Natural killer cell (primary cell): ENCODE data around the gene MZF1. TPM values are rescaled to one million over a fixed set of nuclear protein-coding genes. Genes with fewer than 3 reads are reported as not detected.

Experiments used
- ATAC-seq, 3 donors: fragments of 150-1000 bp in 2 of 3; fragments of 200-7000 bp in 1 of 3; cut with Tn5 transposase; 1 replicate in 1 of 3; 2 replicates in 2 of 3; pipeline ENCODE4 v1.10.0; 2021; ENCODE audit warnings: mild to moderate bottlenecking in 2 of 3, moderate library complexity in 2 of 3
- DNase-seq, 2 donors: peaks; one replicate each; pipeline versions ENCODE4 v3.0.0 to v3.0.0-alpha.2; 2013 to 2021; ENCODE audit warnings: mixed read lengths in 1 of 2
- H3K27ac ChIP-seq: one replicate; pipeline ENCODE4 v1.5.1; 2013; ENCODE audit warnings: mild to moderate bottlenecking, low read length
- H3K27me3 ChIP-seq: one replicate; pipeline ENCODE4 v1.6.1; 2013; ENCODE audit warnings: low read length; ENCODE audit not compliant: control insufficient read depth, insufficient read depth
- H3K36me3 ChIP-seq: one replicate; pipeline ENCODE4 v1.6.1; 2013; ENCODE audit warnings: low read length; ENCODE audit not compliant: control insufficient read depth, insufficient read depth
- H3K4me1 ChIP-seq: one replicate; pipeline ENCODE4 v1.6.1; 2013; ENCODE audit warnings: low read length; ENCODE audit not compliant: control insufficient read depth, insufficient read depth
- H3K4me3 ChIP-seq: one replicate; pipeline ENCODE4 v1.5.1; 2013; ENCODE audit warnings: low read length
- H3K9me3 ChIP-seq: one replicate; pipeline ENCODE4 v1.6.1; 2013; ENCODE audit warnings: low read length; ENCODE audit not compliant: control insufficient read depth, insufficient read depth
- H3K27ac Mint-ChIP-seq, 2 donors: one replicate each; pipeline ENCODE4 v1.8.0; 2022; ENCODE audit warnings: mild to moderate bottlenecking in 2 of 2, mixed read lengths in 2 of 2, moderate library complexity in 1 of 2
- H3K27me3 Mint-ChIP-seq, 2 donors: one replicate each; pipeline ENCODE4 v1.8.0; 2022; ENCODE audit warnings: low read depth in 2 of 2, mixed read lengths in 2 of 2
- H3K36me3 Mint-ChIP-seq: one replicate; pipeline ENCODE4 v1.8.0; 2022; ENCODE audit warnings: mixed read lengths
- H3K4me1 Mint-ChIP-seq, 2 donors: one replicate each; pipeline ENCODE4 v1.8.0; 2022; ENCODE audit warnings: mixed read lengths in 2 of 2
- H3K4me3 Mint-ChIP-seq: one replicate; pipeline ENCODE4 v1.8.0; 2022; ENCODE audit warnings: mild to moderate bottlenecking, moderate library complexity, mixed read lengths
- H3K9me3 Mint-ChIP-seq, 2 donors: one replicate each; pipeline ENCODE4 v1.8.0; 2022; ENCODE audit warnings: mixed read lengths in 2 of 2
- WGBS: methylation state at CpG from one replicate; pipeline ENCODE4 v1.1.7; 2013; ENCODE audit warnings: missing lambda C conversion rate; ENCODE audit not compliant: insufficient coverage; 5-methylcytosine and 5-hydroxymethylcytosine counted together
- intact Hi-C: fragments of 100-400 bp; cut with micrococcal nuclease; formaldehyde crosslinking; loops from one replicate; pipeline ENCODE4 v1.14.2; 2022
- total RNA-seq, 4 donors: library from RNA; stranded (reverse); fragments of 120-200 nt in 1 of 4; gene quantifications; one replicate each; pipeline versions ENCODE4 v1.2.3 to v1.2.4, GENCODE V29; 2013 to 2022
- TF ChIP-seq, protein P1 (sequence below): fragments of 200-600 bp; IDR thresholded peaks from one replicate; pipeline ENCODE4 v1.8.0; 2022; ENCODE audit warnings: antibody characterized with exemption

Gene MZF1
- total RNA-seq, 3 donors from 2014 or later (not counting 1 experiment from before 2014, with no cell fraction given): 24.9 to 40.1 (median 37.3) TPM

GRCh38 chr19:58571575-58571947, 1.6 kb downstream of the MZF1 start:
- DNase-seq: no peak

DNA sequence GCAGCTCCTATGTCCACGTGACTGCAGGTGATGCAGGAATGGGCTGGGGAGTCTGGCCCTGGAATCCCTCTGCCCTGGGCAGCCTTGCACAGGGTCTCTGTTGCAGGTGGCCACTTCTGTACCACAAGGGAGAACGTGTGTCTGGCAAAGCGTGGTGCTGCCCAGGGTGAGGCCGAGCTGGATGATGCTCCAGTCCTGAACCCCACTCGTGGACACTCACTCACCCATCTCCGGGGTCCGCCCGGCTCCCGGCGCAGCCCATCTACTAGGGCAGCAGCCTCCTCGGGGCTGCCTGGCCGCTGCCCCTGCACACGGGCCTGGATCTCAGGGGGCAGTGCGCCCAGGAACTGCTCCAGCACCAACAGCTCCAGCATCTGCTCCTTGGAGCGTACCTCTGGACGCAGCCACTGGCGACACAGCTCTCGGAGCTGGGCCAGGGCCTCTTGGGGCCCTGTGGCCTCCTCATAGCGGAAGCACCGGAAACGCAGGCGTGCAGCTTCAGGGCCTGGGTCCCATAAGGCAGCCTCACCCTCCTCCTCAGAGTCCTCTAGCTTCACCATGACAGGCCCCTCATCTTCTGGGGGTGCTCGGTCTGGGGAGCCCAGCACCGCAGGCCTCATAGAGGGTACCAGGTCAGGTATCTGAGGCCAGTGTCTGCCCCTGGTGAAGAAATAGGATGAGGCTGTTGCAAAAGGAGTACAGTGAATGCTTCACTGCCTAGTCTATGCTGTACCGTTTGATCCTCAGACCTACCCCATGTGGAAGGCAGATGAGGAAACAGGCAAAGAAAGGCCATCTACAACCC, 2.2 kb downstream of the MZF1 start:
- peak in 1 of 2 donors; percentile 15 for DNase-seq
- no peak overlapping the region for H3K4me3 Mint-ChIP-seq

More at GRCh38 chr19:58571575-58571947, 1.6 kb downstream of the MZF1 start:
- ATAC-seq: no peak
- H3K27me3 Mint-ChIP-seq: no peaks in the 10 kb centered on the region
- Histone ChIP-seq H3K27ac (no peak overlapping the region), H3K4me1 (peaks cover 38% of the 10 kb centered on the region), H3K4me3 (no peak overlapping the region), H3K36me3 (peaks cover 4% of the 10 kb centered on the region), H3K27me3 (no peaks in the 10 kb centered on the region), H3K9me3 (no peaks in the 10 kb centered on the region)
- H3K4me3 Mint-ChIP-seq: peak overlapping the region; percentile 98
- TF ChIP-seq, protein P1, sequence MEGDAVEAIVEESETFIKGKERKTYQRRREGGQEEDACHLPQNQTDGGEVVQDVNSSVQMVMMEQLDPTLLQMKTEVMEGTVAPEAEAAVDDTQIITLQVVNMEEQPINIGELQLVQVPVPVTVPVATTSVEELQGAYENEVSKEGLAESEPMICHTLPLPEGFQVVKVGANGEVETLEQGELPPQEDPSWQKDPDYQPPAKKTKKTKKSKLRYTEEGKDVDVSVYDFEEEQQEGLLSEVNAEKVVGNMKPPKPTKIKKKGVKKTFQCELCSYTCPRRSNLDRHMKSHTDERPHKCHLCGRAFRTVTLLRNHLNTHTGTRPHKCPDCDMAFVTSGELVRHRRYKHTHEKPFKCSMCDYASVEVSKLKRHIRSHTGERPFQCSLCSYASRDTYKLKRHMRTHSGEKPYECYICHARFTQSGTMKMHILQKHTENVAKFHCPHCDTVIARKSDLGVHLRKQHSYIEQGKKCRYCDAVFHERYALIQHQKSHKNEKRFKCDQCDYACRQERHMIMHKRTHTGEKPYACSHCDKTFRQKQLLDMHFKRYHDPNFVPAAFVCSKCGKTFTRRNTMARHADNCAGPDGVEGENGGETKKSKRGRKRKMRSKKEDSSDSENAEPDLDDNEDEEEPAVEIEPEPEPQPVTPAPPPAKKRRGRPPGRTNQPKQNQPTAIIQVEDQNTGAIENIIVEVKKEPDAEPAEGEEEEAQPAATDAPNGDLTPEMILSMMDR: no peak
- peak overlapping the region; percentile 99 for H3K27ac Mint-ChIP-seq
- peaks cover 33 to 45% of the 10 kb centered on the region in 2 donors for H3K4me1 Mint-ChIP-seq
- peaks cover 0 to 6% of the 10 kb centered on the region in 2 donors for H3K9me3 Mint-ChIP-seq
- no peaks in the 10 kb centered on the region for H3K36me3 Mint-ChIP-seq
- intact Hi-C loops: no loop called here
- 97% methylated on average over 8 of the region's 8 CpGs for WGBS

GRCh38 chr19:58569943-58570670, 3.0 kb downstream of the MZF1 start:
- H3K27me3 ChIP-seq: no peaks in the 10 kb centered on the region
- peaks cover 23 to 35% of the 10 kb centered on the region in 2 donors for H3K4me1 Mint-ChIP-seq
- peaks cover 4% of the 10 kb centered on the region for H3K36me3 ChIP-seq
- ATAC-seq: no peak
- H3K4me3 Mint-ChIP-seq: no peak overlapping the region
- no peaks in the 10 kb centered on the region for H3K27me3 Mint-ChIP-seq
- H3K4me1 ChIP-seq: peaks cover 29% of the 10 kb centered on the region
- peaks cover 0 to 6% of the 10 kb centered on the region in 2 donors for H3K9me3 Mint-ChIP-seq
- no peak overlapping the region for H3K27ac Mint-ChIP-seq
- H3K4me3 ChIP-seq: no peak overlapping the region
- intact Hi-C loops: no loop called here
- 87% methylated on average over 7 of the region's 8 CpGs for WGBS
- TF ChIP-seq, protein P1: no peak
- DNase-seq: peak in 1 of 2 donors; percentile 15
- H3K9me3 ChIP-seq: no peaks in the 10 kb centered on the region
- H3K36me3 Mint-ChIP-seq: no peaks in the 10 kb centered on the region
- no peak overlapping the region for H3K27ac ChIP-seq

More for the DNA sequence above, 2.2 kb downstream of the MZF1 start:
- no peak overlapping the region for H3K27ac ChIP-seq
- H3K4me1 Mint-ChIP-seq: peaks cover 32 to 43% of the 10 kb centered on the region in 2 donors
- no peaks in the 10 kb centered on the region for H3K27me3 ChIP-seq
- H3K9me3 Mint-ChIP-seq: peaks cover 0 to 6% of the 10 kb centered on the region in 2 donors
- no peaks in the 10 kb centered on the region for H3K36me3 Mint-ChIP-seq
- 95% methylated on average over 25 of the region's 25 CpGs for WGBS
- H3K27ac Mint-ChIP-seq: peak overlapping the region in 1 of 2 donors; percentile 99
- peaks cover 4% of the 10 kb centered on the region for H3K36me3 ChIP-seq
- TF ChIP-seq, protein P1: no peak
- no peaks in the 10 kb centered on the region for H3K27me3 Mint-ChIP-seq
- peaks cover 36% of the 10 kb centered on the region for H3K4me1 ChIP-seq
- no peaks in the 10 kb centered on the region for H3K9me3 ChIP-seq
- H3K4me3 ChIP-seq: no peak overlapping the region
- ATAC-seq: no peak
- intact Hi-C loops: no loop called here
